Testis (tissue), 3 donors: ENCODE data around the gene TOPBP1. TPM values are rescaled to one million over a fixed set of nuclear protein-coding genes. Genes with fewer than 3 reads are reported as not detected.

Source experiments
- DNase-seq: peaks from one replicate; pipeline ENCODE4 v3.0.0-alpha.2; 2019
- H3K27ac ChIP-seq, 2 donors: fragments of 200-600 bp; sonication (generic); one replicate each; pipeline ENCODE4 v1.5.1; 2019
- H3K27me3 ChIP-seq: fragments of 200-600 bp; sonication (generic); one replicate; pipeline ENCODE4 v1.5.1; 2019
- H3K36me3 ChIP-seq: fragments of 200-600 bp; sonication (generic); one replicate; pipeline ENCODE4 v1.5.1; 2017; ENCODE audit warnings: low read depth; ENCODE audit errors: missing control alignments
- H3K4me1 ChIP-seq: fragments of 200-600 bp; sonication (generic); one replicate; pipeline ENCODE4 v1.5.1; 2019
- H3K4me3 ChIP-seq, 2 donors: fragments of 200-600 bp; sonication (generic); one replicate each; pipeline ENCODE4 v1.5.1; 2017 to 2019
- H3K9me3 ChIP-seq: fragments of 200-600 bp; sonication (generic); one replicate; pipeline ENCODE4 v1.5.1; 2017
- CTCF ChIP-seq, 3 experiments: fragments of 450-650 bp in 2 of 3; fragments of 200-600 bp in 1 of 3; sonication (generic) in 1 of 3; IDR thresholded peaks; one replicate each; pipeline ENCODE4 v1.5.1; 2016 to 2019; ENCODE audit warnings: antibody characterized with exemption in 3 of 3, mild to moderate bottlenecking in 2 of 3, moderate library complexity in 1 of 3
- POLR2A ChIP-seq: fragments of 450-650 bp; IDR thresholded peaks from one replicate; pipeline ENCODE4 v1.6.1; 2017; ENCODE audit warnings: antibody characterized with exemption, mild to moderate bottlenecking, moderate library complexity
- WGBS, 2 donors: methylation state at CpG; one replicate each; pipeline ENCODE4 v1.1.5; 2018; 5-methylcytosine and 5-hydroxymethylcytosine counted together
- intact Hi-C: fragments of 100-400 bp; cut with DNase I; formaldehyde crosslinking; loops from one replicate; pipeline ENCODE4 v1.15.1; 2023; ENCODE audit warnings: low total_unique reads
- polyA plus RNA-seq: library from polyadenylated mRNA; stranded (reverse); fragments of 350-450 nt; fragmentation: Illumina TruSeq; extraction: RNeasy Lipid Tissue Mini Kit (QIAGEN cat#74804); gene quantifications from one replicate; pipeline ENCODE4 v1.2.3, GENCODE V29; 2014; ENCODE audit warnings: low read depth, low replicate concordance; ENCODE audit not compliant: insufficient read depth
- total RNA-seq, 2 donors: library from RNA; depleted of rRNA; stranded (reverse); fragments of >200 nt; gene quantifications; one replicate each; pipeline ENCODE4 v1.2.3, GENCODE V29; 2016

TOPBP1 gene
- total and polyA plus RNA-seq, 3 donors from 2014 or later, result 40.9 to 62.6 (median 51.7) TPM

GRCh38 chr3:133593243-133593642 lies 68.5 kb downstream of the TOPBP1 start:
- intact Hi-C loops, result no loop called here
- no peak for TF ChIP-seq POLR2A
- TF ChIP-seq CTCF (IDR thresholded peaks at IDR 0.05), result no peak
- DNase-seq, result no peak
- H3K4me3 ChIP-seq, result no peak overlapping the region
- H3K27me3 ChIP-seq, result no peaks in the 10 kb centered on the region
- no peaks in the 10 kb centered on the region for H3K36me3 ChIP-seq
- no peaks in the 10 kb centered on the region for H3K4me1 ChIP-seq
- H3K9me3 ChIP-seq, result no peaks in the 10 kb centered on the region
- WGBS, 2 donors, result 77 to 84% methylated on average over 2 of the region's 2 CpGs
- no peak overlapping the region for H3K27ac ChIP-seq

DNA sequence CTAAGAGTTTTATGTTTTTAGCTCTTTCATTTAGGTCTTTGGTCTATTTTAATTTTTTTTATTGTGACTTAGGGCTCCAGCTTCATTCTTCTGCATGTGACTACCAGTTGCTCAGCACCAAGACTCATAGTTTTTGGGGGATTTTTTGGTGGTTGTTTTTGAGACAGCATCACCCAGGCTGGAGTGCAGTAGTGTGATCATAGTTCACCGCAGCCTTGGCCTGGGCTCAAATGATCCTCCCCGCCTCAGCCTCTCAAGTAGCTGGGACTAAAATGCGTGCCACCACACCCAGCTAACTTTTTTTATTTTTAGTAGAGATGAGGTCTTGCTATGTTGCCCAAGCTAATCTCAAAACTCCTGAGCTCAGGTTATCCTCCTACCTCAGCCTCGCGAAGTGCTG lies 68.9 kb downstream of the TOPBP1 start:
- intact Hi-C loops, result no loop called here
- TF ChIP-seq POLR2A (no peak), CTCF (IDR thresholded peaks at IDR 0.05) (no peak)
- Histone ChIP-seq H3K4me1 (no peaks in the 10 kb centered on the region), H3K9me3 (no peaks in the 10 kb centered on the region), H3K27ac (no peak overlapping the region), H3K4me3 (no peak overlapping the region), H3K36me3 (no peaks in the 10 kb centered on the region), H3K27me3 (no peaks in the 10 kb centered on the region)
- DNase-seq, result no peak
- WGBS, 2 donors, result 88 to 91% methylated on average over 5 of the region's 5 CpGs

DNA sequence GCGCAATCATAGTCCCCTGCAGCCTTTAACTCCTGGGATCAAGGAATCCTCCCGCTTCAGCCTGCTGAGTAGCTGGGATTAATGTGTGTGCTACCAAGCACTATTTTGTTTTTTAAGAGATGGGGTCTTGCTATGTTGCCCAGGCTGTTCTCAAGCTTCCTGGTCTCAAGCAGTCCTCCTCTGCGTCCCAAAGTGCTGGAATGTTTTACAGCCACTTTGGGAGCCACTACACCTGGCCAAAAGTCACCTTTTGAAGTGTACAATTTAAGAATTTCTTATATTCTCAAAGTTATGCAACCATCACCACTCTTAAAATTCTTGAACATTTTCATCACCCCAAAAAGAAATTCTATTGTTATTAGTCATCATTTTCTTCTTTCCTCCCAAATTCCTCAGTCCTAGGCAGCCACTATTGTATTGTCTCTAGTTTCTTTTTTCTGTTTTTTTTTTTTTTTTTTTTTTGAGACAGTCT lies 70.4 kb downstream of the TOPBP1 start:
- H3K4me1 ChIP-seq, result no peaks in the 10 kb centered on the region
- H3K36me3 ChIP-seq, result no peaks in the 10 kb centered on the region
- no peaks in the 10 kb centered on the region for H3K9me3 ChIP-seq
- WGBS, 2 donors, result 89 to 90% methylated on average over 3 of the region's 3 CpGs
- no peak overlapping the region for H3K4me3 ChIP-seq
- intact Hi-C loops, result no loop called here
- TF ChIP-seq CTCF (IDR thresholded peaks at IDR 0.05) (no peak), POLR2A (no peak)
- no peaks in the 10 kb centered on the region for H3K27me3 ChIP-seq
- no peak overlapping the region for H3K27ac ChIP-seq
- DNase-seq, result no peak

- no peaks in the 10 kb centered on the region for H3K36me3 ChIP-seq
- intact Hi-C loops, result no loop called here
- WGBS, 2 donors, result 68% methylated on average over 8 of the region's 8 CpGs
Measured at GRCh38 chr3:133589503-133589902, 72.2 kb downstream of the TOPBP1 start.

More at GRCh38 chr3:133589503-133589902, 72.2 kb downstream of the TOPBP1 start:
- Histone ChIP-seq H3K4me3 (no peak overlapping the region), H3K9me3 (no peaks in the 10 kb centered on the region), H3K4me1 (no peaks in the 10 kb centered on the region), H3K27ac (no peak overlapping the region), H3K27me3 (no peaks in the 10 kb centered on the region)
- TF ChIP-seq CTCF (IDR thresholded peaks at IDR 0.05), result no peak
- no peak for TF ChIP-seq POLR2A
- DNase-seq, result no peak
